ENCODE data around the gene DELE1. TPM values are rescaled to one million over a fixed set of nuclear protein-coding genes. Genes with fewer than 3 reads are reported as not detected.

The DELE1 gene
- total RNA-seq, 8 experiments from 2014 or later: 26.9 to 78.7 (median 39.9) TPM

GRCh38 chr5:141989720-141990119 is 66.0 kb downstream of the DELE1 start:
- Histone ChIP-seq H3K27ac (no peak overlapping the region), H3K4me1 (replicated peaks in 1 of 2) (no peaks in the 10 kb centered on the region), H3K4me3 (no peak overlapping the region)
- in situ Hi-C loops (cut with MboI; ENCODE audit: low pct_unique_long_range_greater_than_20kb in 2 of 9, low sequenced_read_pairs in 9 of 9, unreplicated experiment in 9 of 9): loop anchor here in 2 of 9 experiments (10.0 to 25.0 kb wide), 3 partner anchors 145 to 573 kb away; no protein-coding TSS in a partner anchor
- ATAC-seq (replicated peaks in 6 of 8): no peak
- 0 to 60% (median 0%) methylated on average over 1 of the region's 1 CpG; no CpG with 5 or more reads in 1 of the 10 experiments for WGBS, 10 experiments

Other genes with a start within 250 kb of the DELE1 start
- gene ARAP3, start 241.6 kb upstream of the DELE1 start, total RNA-seq: 1 to 10 TPM in 7 of 8 experiments, under 1 TPM in 1; 0.58 to 5.6 (median 2.7) TPM
- gene PCDH1, start 45.5 kb upstream of the DELE1 start, total RNA-seq: 10 to 100 TPM in 6 of 8 experiments, 1 to 10 TPM in 2; 1.1 to 29.4 (median 17.5) TPM
- gene PCDH12, start 34.3 kb downstream of the DELE1 start, total RNA-seq: 10 to 100 TPM in 1 of 8 experiments, 1 to 10 TPM in 3, under 1 TPM in 4; 0.60 to 15.8 (median 0.93) TPM
- 10 to 100 TPM; 28.8 to 84.2 (median 51.6) TPM for gene RNF14, start 45.2 kb downstream of the DELE1 start, total RNA-seq
- gene GNPDA1, start 89.2 kb downstream of the DELE1 start, total RNA-seq: 10 to 100 TPM; 26.6 to 93.3 (median 35.9) TPM
- gene NDFIP1, start 184.9 kb downstream of the DELE1 start, total RNA-seq: 100 to 1,000 TPM in 3 of 8 experiments, 10 to 100 TPM in 5; 54.4 to 134 (median 84.0) TPM

Measured in motor neuron (in vitro differentiated cells).